ACC112 (cell line): ENCODE data around the gene RGS7.

Experiments used
- H2AFZ ChIP-seq: fragments of 200-600 bp; sonication (generic); one replicate; pipeline ENCODE4 v1.6.0; 2017; ENCODE audit warnings: antibody characterized with exemption, low read length; ENCODE audit not compliant: unreplicated experiment
- H3K27ac ChIP-seq: fragments of 200-600 bp; sonication (generic); 2 replicates; pipeline ENCODE4 v1.5.1; 2014; ENCODE audit warnings: low read depth, mild to moderate bottlenecking, antibody characterized with exemption, low read length, moderate library complexity
- H3K27me3 ChIP-seq: fragments of 200-600 bp; sonication (generic); 2 replicates; pipeline ENCODE4 v1.6.1; 2014; ENCODE audit warnings: mild to moderate bottlenecking, antibody characterized with exemption, low read length, moderate library complexity, mixed read lengths; ENCODE audit not compliant: insufficient read depth
- H3K36me3 ChIP-seq: fragments of 200-600 bp; sonication (generic); 2 replicates; pipeline ENCODE4 v1.6.1; 2016; ENCODE audit warnings: mild to moderate bottlenecking, antibody characterized with exemption, low read length, moderate library complexity, mixed read lengths; ENCODE audit not compliant: insufficient read depth
- H3K4me1 ChIP-seq: fragments of 200-600 bp; sonication (generic); one replicate; pipeline ENCODE4 v1.6.1; 2016; ENCODE audit warnings: low read length, mixed read lengths; ENCODE audit not compliant: insufficient read depth, unreplicated experiment, control insufficient read depth
- H3K4me3 ChIP-seq: fragments of 200-600 bp; sonication (generic); 2 replicates; pipeline ENCODE4 v1.5.1; 2014; ENCODE audit warnings: mild to moderate bottlenecking, low read depth, low read length
- H3K79me2 ChIP-seq: fragments of 200-600 bp; sonication (generic); one replicate; pipeline ENCODE4 v1.6.0; 2016; ENCODE audit warnings: low read length; ENCODE audit not compliant: control insufficient read depth, unreplicated experiment, insufficient read depth

The RGS7 gene

GRCh38 chr1:241356519-241357365 is at the start of gene RGS7:
Gene RGS7, minus strand, starts transcription at chr1:241357205.
- H2AFZ ChIP-seq = peak within 1 kb of the TSS; percentile 45
- H3K27me3 ChIP-seq = peaks cover 30% of the 10 kb centered on the region
- H3K27ac ChIP-seq = no peak within 1 kb of the TSS
- H3K4me3 ChIP-seq = peak within 1 kb of the TSS; percentile 87
- H3K36me3 ChIP-seq = no peaks in the 10 kb centered on the region
- H3K79me2 ChIP-seq = no peaks in the 10 kb centered on the region
- H3K4me1 ChIP-seq = peaks cover 3% of the 10 kb centered on the region

GRCh38 chr1:241406421-241406820 is 49.4 kb upstream of the RGS7 start:
- Histone ChIP-seq H3K27ac (no peak overlapping the region), H3K4me1 (peaks cover 8% of the 10 kb centered on the region), H2AFZ (no peak overlapping the region), H3K27me3 (no peaks in the 10 kb centered on the region; the same call in 1 of the 2 replicates), H3K79me2 (no peaks in the 10 kb centered on the region), H3K4me3 (no peak overlapping the region), H3K36me3 (no peaks in the 10 kb centered on the region)

- H2AFZ ChIP-seq = no peak overlapping the region
- no peaks in the 10 kb centered on the region for H3K4me1 ChIP-seq
- H3K79me2 ChIP-seq = no peaks in the 10 kb centered on the region
- H3K4me3 ChIP-seq = no peak overlapping the region
- no peaks in the 10 kb centered on the region; the same call in 1 of the 2 replicates for H3K27me3 ChIP-seq
- no peaks in the 10 kb centered on the region for H3K36me3 ChIP-seq
- H3K27ac ChIP-seq = no peak overlapping the region
Measured at GRCh38 chr1:241401156-241401555, 44.2 kb upstream of the RGS7 start.

GRCh38 chr1:241396747-241397681 is 40.0 kb upstream of the RGS7 start:
- no peak overlapping the region for H3K4me3 ChIP-seq
- H3K79me2 ChIP-seq = no peaks in the 10 kb centered on the region
- H3K36me3 ChIP-seq = no peaks in the 10 kb centered on the region
- no peaks in the 10 kb centered on the region for H3K4me1 ChIP-seq
- no peaks in the 10 kb centered on the region for H3K27me3 ChIP-seq
- H3K27ac ChIP-seq = no peak overlapping the region
- H2AFZ ChIP-seq = no peak overlapping the region

GRCh38 chr1:241391926-241392710 is 35.1 kb upstream of the RGS7 start:
- Histone ChIP-seq H3K27me3 (no peaks in the 10 kb centered on the region), H3K36me3 (no peaks in the 10 kb centered on the region), H3K4me3 (no peak overlapping the region), H3K4me1 (no peaks in the 10 kb centered on the region), H3K27ac (no peak overlapping the region), H3K79me2 (no peaks in the 10 kb centered on the region), H2AFZ (no peak overlapping the region)

GRCh38 chr1:241390526-241390925 is 33.5 kb upstream of the RGS7 start:
- Histone ChIP-seq H3K4me3 (no peak overlapping the region), H3K79me2 (no peaks in the 10 kb centered on the region), H2AFZ (no peak overlapping the region), H3K36me3 (no peaks in the 10 kb centered on the region), H3K27me3 (no peaks in the 10 kb centered on the region), H3K27ac (no peak overlapping the region), H3K4me1 (no peaks in the 10 kb centered on the region)

GRCh38 chr1:241389400-241389799 is 32.4 kb upstream of the RGS7 start:
- H3K4me3 ChIP-seq = no peak overlapping the region
- H3K36me3 ChIP-seq = no peaks in the 10 kb centered on the region
- no peaks in the 10 kb centered on the region for H3K27me3 ChIP-seq
- H3K79me2 ChIP-seq = no peaks in the 10 kb centered on the region
- no peak overlapping the region for H3K27ac ChIP-seq
- no peaks in the 10 kb centered on the region for H3K4me1 ChIP-seq
- no peak overlapping the region for H2AFZ ChIP-seq

- no peaks in the 10 kb centered on the region for H3K4me1 ChIP-seq
- H3K27me3 ChIP-seq = no peaks in the 10 kb centered on the region
- no peaks in the 10 kb centered on the region for H3K36me3 ChIP-seq
- no peak overlapping the region for H3K27ac ChIP-seq
- H3K4me3 ChIP-seq = no peak overlapping the region
- H2AFZ ChIP-seq = no peak overlapping the region
- no peaks in the 10 kb centered on the region for H3K79me2 ChIP-seq
Measured at GRCh38 chr1:241387216-241387615, 30.2 kb upstream of the RGS7 start.

GRCh38 chr1:241376701-241377100 is 19.7 kb upstream of the RGS7 start:
- H3K4me3 ChIP-seq = no peak overlapping the region
- H3K27ac ChIP-seq = no peak overlapping the region
- H3K27me3 ChIP-seq = peaks cover 6% of the 10 kb centered on the region; the same call in 1 of the 2 replicates
- H3K79me2 ChIP-seq = no peaks in the 10 kb centered on the region
- no peaks in the 10 kb centered on the region for H3K36me3 ChIP-seq
- no peaks in the 10 kb centered on the region for H3K4me1 ChIP-seq
- no peak overlapping the region for H2AFZ ChIP-seq

GRCh38 chr1:241375886-241376285 is 18.9 kb upstream of the RGS7 start:
- H3K27ac ChIP-seq = no peak overlapping the region
- no peak overlapping the region for H3K4me3 ChIP-seq
- no peaks in the 10 kb centered on the region for H3K79me2 ChIP-seq
- H2AFZ ChIP-seq = no peak overlapping the region
- peaks cover 6% of the 10 kb centered on the region; the same call in 1 of the 2 replicates for H3K27me3 ChIP-seq
- H3K36me3 ChIP-seq = no peaks in the 10 kb centered on the region
- no peaks in the 10 kb centered on the region for H3K4me1 ChIP-seq
